H1 (cell line): Measurements from ENCODE around the gene SIK1.
"Not testable (repeated sequence)": the region's sequence is repeated elsewhere in the genome, so short reads cannot be mapped to it uniquely, and the experiment has no call there.

Experiments
- CEBPB ChIP-seq: IDR thresholded peaks from 2 replicates; pipeline ENCODE4 v1.6.1; 2012; ENCODE audit warnings: low read depth, low read length
- CREB1 ChIP-seq: IDR thresholded peaks from 2 replicates; pipeline ENCODE4 v1.6.1; 2012; ENCODE audit warnings: inconsistent platforms
- EP300 ChIP-seq, 2 experiments: IDR thresholded peaks; 1 replicate in 1 of 2; 2 replicates in 1 of 2; pipeline ENCODE4 v1.6.1; 2011 to 2012; ENCODE audit warnings: low read depth in 2 of 2, low read length in 2 of 2, mild to moderate bottlenecking in 2 of 2, borderline replicate concordance in 1 of 2, inconsistent platforms in 1 of 2, moderate library complexity in 1 of 2
- JUND ChIP-seq: IDR thresholded peaks from 2 replicates; pipeline ENCODE4 v1.6.1; 2011; ENCODE audit warnings: mild to moderate bottlenecking, improper control_type of control experiment, low read length
- POLR2A ChIP-seq, 2 experiments: IDR thresholded peaks; 1 replicate in 1 of 2; 2 replicates in 1 of 2; pipeline ENCODE4 v1.6.1; 2011; ENCODE audit warnings: low read depth in 2 of 2, low read length in 2 of 2, mild to moderate bottlenecking in 2 of 2; ENCODE audit errors: control extremely low read depth in 1 of 2
- RBBP5 ChIP-seq: IDR thresholded peaks from 2 replicates; pipeline ENCODE4 v1.7.1; 2012; ENCODE audit warnings: low read depth, mild to moderate bottlenecking, inconsistent platforms, low read length, moderate library complexity, borderline replicate concordance
- SIRT6 ChIP-seq: IDR thresholded peaks from one replicate; pipeline ENCODE4 v1.7.1; 2012; ENCODE audit warnings: low read length, inconsistent platforms
- SIX5 ChIP-seq: IDR thresholded peaks from 2 replicates; pipeline ENCODE4 v1.6.1; 2011; ENCODE audit warnings: mild to moderate bottlenecking, low read depth, low read length
- SRF ChIP-seq: IDR thresholded peaks from 2 replicates; pipeline ENCODE4 v1.6.1; 2011; ENCODE audit warnings: mild to moderate bottlenecking, low read depth, low read length, moderate library complexity
- TAF1 ChIP-seq: IDR thresholded peaks from 2 replicates; pipeline ENCODE4 v1.6.1; 2011; ENCODE audit warnings: mild to moderate bottlenecking, low read depth, low read length
- TCF12 ChIP-seq: IDR thresholded peaks from 2 replicates; pipeline ENCODE4 v1.6.1; 2011; ENCODE audit warnings: low read depth, mild to moderate bottlenecking, low read length
- TF ChIP-seq, protein P1 (sequence below), 3 experiments: IDR thresholded peaks; 1 replicate in 2 of 3; 2 replicates in 1 of 3; pipeline versions ENCODE4 v1.5.1 to v1.6.1; 2011; ENCODE audit warnings: low read length in 3 of 3, mild to moderate bottlenecking in 3 of 3, inconsistent platforms in 2 of 3, low read depth in 1 of 3, moderate library complexity in 1 of 3; ENCODE audit not compliant: insufficient read depth in 1 of 3; ENCODE audit errors: control extremely low read depth in 1 of 3

DNA sequence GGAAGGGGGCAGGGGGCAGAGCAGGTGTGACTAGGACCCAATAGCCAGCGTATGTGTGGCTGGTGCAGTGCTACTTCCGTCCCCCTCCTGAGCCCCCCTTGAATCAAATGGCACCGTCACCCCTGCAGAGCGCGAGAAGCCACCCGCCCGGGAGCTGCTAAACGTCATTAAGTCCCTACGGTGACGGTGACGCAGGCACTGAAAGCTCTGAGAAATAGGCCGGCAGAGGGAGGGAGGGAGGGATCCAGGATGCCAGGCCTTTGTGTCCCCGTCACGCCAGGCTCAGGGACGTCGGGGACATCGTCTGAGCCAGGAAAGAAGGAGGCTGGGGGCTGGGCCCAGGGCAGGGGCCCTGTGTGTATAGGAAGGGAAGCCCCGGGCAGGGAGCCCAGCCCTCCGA, 43.6 kb downstream of the SIK1 start:
- TF ChIP-seq POLR2A (IDR thresholded peaks at IDR 0.05; ENCODE audit: control extremely low read depth in 1 of 2, low read depth in 2 of 2, low read length in 2 of 2); EP300 (IDR thresholded peaks at IDR 0.05; ENCODE audit: borderline replicate concordance in 1 of 2, low read depth in 2 of 2, low read length in 2 of 2); JUND; SRF; TAF1; TCF12; RBBP5; SIX5; CREB1; CEBPB; SIRT6: not testable (repeated sequence)
- TF ChIP-seq, protein P1, sequence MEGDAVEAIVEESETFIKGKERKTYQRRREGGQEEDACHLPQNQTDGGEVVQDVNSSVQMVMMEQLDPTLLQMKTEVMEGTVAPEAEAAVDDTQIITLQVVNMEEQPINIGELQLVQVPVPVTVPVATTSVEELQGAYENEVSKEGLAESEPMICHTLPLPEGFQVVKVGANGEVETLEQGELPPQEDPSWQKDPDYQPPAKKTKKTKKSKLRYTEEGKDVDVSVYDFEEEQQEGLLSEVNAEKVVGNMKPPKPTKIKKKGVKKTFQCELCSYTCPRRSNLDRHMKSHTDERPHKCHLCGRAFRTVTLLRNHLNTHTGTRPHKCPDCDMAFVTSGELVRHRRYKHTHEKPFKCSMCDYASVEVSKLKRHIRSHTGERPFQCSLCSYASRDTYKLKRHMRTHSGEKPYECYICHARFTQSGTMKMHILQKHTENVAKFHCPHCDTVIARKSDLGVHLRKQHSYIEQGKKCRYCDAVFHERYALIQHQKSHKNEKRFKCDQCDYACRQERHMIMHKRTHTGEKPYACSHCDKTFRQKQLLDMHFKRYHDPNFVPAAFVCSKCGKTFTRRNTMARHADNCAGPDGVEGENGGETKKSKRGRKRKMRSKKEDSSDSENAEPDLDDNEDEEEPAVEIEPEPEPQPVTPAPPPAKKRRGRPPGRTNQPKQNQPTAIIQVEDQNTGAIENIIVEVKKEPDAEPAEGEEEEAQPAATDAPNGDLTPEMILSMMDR (IDR thresholded peaks at IDR 0.05; ENCODE audit: control extremely low read depth in 1 of 3, insufficient read depth in 1 of 3, low read depth in 1 of 3, low read length in 3 of 3): not testable (repeated sequence)
